Natural killer cell (primary cell): Measurements from ENCODE around the gene MKKS. TPM values are rescaled to one million over a fixed set of nuclear protein-coding genes. Genes with fewer than 3 reads are reported as not detected.

ENCODE experiments used
- ATAC-seq, 3 donors: fragments of 150-1000 bp in 2 of 3; fragments of 200-7000 bp in 1 of 3; cut with Tn5 transposase; 1 replicate in 1 of 3; 2 replicates in 2 of 3; pipeline ENCODE4 v1.10.0; 2021; ENCODE audit warnings: mild to moderate bottlenecking in 2 of 3, moderate library complexity in 2 of 3
- DNase-seq, 2 donors: peaks; one replicate each; pipeline versions ENCODE4 v3.0.0 to v3.0.0-alpha.2; 2013 to 2021; ENCODE audit warnings: mixed read lengths in 1 of 2
- H3K27ac ChIP-seq: one replicate; pipeline ENCODE4 v1.5.1; 2013; ENCODE audit warnings: mild to moderate bottlenecking, low read length
- H3K27me3 ChIP-seq: one replicate; pipeline ENCODE4 v1.6.1; 2013; ENCODE audit warnings: low read length; ENCODE audit not compliant: control insufficient read depth, insufficient read depth
- H3K36me3 ChIP-seq: one replicate; pipeline ENCODE4 v1.6.1; 2013; ENCODE audit warnings: low read length; ENCODE audit not compliant: control insufficient read depth, insufficient read depth
- H3K4me1 ChIP-seq: one replicate; pipeline ENCODE4 v1.6.1; 2013; ENCODE audit warnings: low read length; ENCODE audit not compliant: control insufficient read depth, insufficient read depth
- H3K4me3 ChIP-seq: one replicate; pipeline ENCODE4 v1.5.1; 2013; ENCODE audit warnings: low read length
- H3K9me3 ChIP-seq: one replicate; pipeline ENCODE4 v1.6.1; 2013; ENCODE audit warnings: low read length; ENCODE audit not compliant: control insufficient read depth, insufficient read depth
- H3K27ac Mint-ChIP-seq, 2 donors: one replicate each; pipeline ENCODE4 v1.8.0; 2022; ENCODE audit warnings: mild to moderate bottlenecking in 2 of 2, mixed read lengths in 2 of 2, moderate library complexity in 1 of 2
- H3K27me3 Mint-ChIP-seq, 2 donors: one replicate each; pipeline ENCODE4 v1.8.0; 2022; ENCODE audit warnings: low read depth in 2 of 2, mixed read lengths in 2 of 2
- H3K36me3 Mint-ChIP-seq: one replicate; pipeline ENCODE4 v1.8.0; 2022; ENCODE audit warnings: mixed read lengths
- H3K4me1 Mint-ChIP-seq, 2 donors: one replicate each; pipeline ENCODE4 v1.8.0; 2022; ENCODE audit warnings: mixed read lengths in 2 of 2
- H3K4me3 Mint-ChIP-seq: one replicate; pipeline ENCODE4 v1.8.0; 2022; ENCODE audit warnings: mild to moderate bottlenecking, moderate library complexity, mixed read lengths
- H3K9me3 Mint-ChIP-seq, 2 donors: one replicate each; pipeline ENCODE4 v1.8.0; 2022; ENCODE audit warnings: mixed read lengths in 2 of 2
- CTCF ChIP-seq: fragments of 200-600 bp; IDR thresholded peaks from one replicate; pipeline ENCODE4 v1.8.0; 2022; ENCODE audit warnings: antibody characterized with exemption
- WGBS: methylation state at CpG from one replicate; pipeline ENCODE4 v1.1.7; 2013; ENCODE audit warnings: missing lambda C conversion rate; ENCODE audit not compliant: insufficient coverage; 5-methylcytosine and 5-hydroxymethylcytosine counted together
- intact Hi-C: fragments of 100-400 bp; cut with micrococcal nuclease; formaldehyde crosslinking; loops from one replicate; pipeline ENCODE4 v1.14.2; 2022
- total RNA-seq, 4 donors: library from RNA; stranded (reverse); fragments of 120-200 nt in 1 of 4; gene quantifications; one replicate each; pipeline versions ENCODE4 v1.2.3 to v1.2.4, GENCODE V29; 2013 to 2022

Gene MKKS
- total RNA-seq, 3 donors from 2014 or later (not counting 1 experiment from before 2014, with no cell fraction given), result 3.5 to 6.2 (median 3.6) TPM

GRCh38 chr20:10436053-10436699 lies 2.2 kb upstream of the MKKS start:
- no peaks in the 10 kb centered on the region for H3K36me3 Mint-ChIP-seq
- H3K27me3 Mint-ChIP-seq, result no peaks in the 10 kb centered on the region
- H3K4me3 Mint-ChIP-seq, result peak overlapping the region; percentile 96
- no peak overlapping the region for H3K27ac ChIP-seq
- ATAC-seq (no peak), DNase-seq (no peak)
- no peaks in the 10 kb centered on the region for H3K9me3 ChIP-seq
- 98% methylated on average over 20 of the region's 20 CpGs for WGBS
- no peaks in the 10 kb centered on the region for H3K9me3 Mint-ChIP-seq
- no peaks in the 10 kb centered on the region for H3K27me3 ChIP-seq
- peak overlapping the region; percentile 93 to 95 for H3K27ac Mint-ChIP-seq
- no peak for TF ChIP-seq CTCF
- peaks cover 12% of the 10 kb centered on the region for H3K4me1 ChIP-seq
- H3K36me3 ChIP-seq, result no peaks in the 10 kb centered on the region
- peaks cover 34 to 38% of the 10 kb centered on the region in 2 donors for H3K4me1 Mint-ChIP-seq
- H3K4me3 ChIP-seq, result no peak overlapping the region
- intact Hi-C loops, result loop anchor here (10.0 kb wide), 1 partner anchor 239 kb away; the partner anchor contains the start of gene JAG1

- no peaks in the 10 kb centered on the region for H3K9me3 ChIP-seq
- under 1% methylated on average over 31 of the region's 32 CpGs for WGBS
- peaks cover 34 to 47% of the 10 kb centered on the region in 2 donors for H3K4me1 Mint-ChIP-seq
- H3K4me3 Mint-ChIP-seq, result peak within 1 kb of the TSS; percentile 96
- no peaks in the 10 kb centered on the region for H3K27me3 ChIP-seq
- no peaks in the 10 kb centered on the region for H3K36me3 ChIP-seq
- H3K9me3 Mint-ChIP-seq, result no peaks in the 10 kb centered on the region
- H3K36me3 Mint-ChIP-seq, result no peaks in the 10 kb centered on the region
- H3K27ac ChIP-seq, result peak within 1 kb of the TSS; percentile 90
- H3K4me1 ChIP-seq, result peaks cover 12% of the 10 kb centered on the region
- H3K4me3 ChIP-seq, result peak within 1 kb of the TSS; percentile 85
- TF ChIP-seq CTCF, result no peak
- DNase-seq (peak; percentile 72 to 94), ATAC-seq (peak; percentile 64 to 81 (median 66))
- H3K27ac Mint-ChIP-seq, result peak within 1 kb of the TSS; percentile 93 to 95
- H3K27me3 Mint-ChIP-seq, result no peaks in the 10 kb centered on the region
- intact Hi-C loops, result loop anchor here (1.0 to 10.0 kb wide), 4 partner anchors 12 to 240 kb away; partner anchors contain the start of gene JAG1
These were observed 1.1 kb upstream of the MKKS start, which contains the start of gene SLX4IP for GRCh38 chr20:10434832-10435812. TSS of gene SLX4IP (plus strand) at chr20:10435305. CDS start at chr20:10458205, 22,900 bp downstream.

GRCh38 chr20:10434467-10434831 lies 427 bp upstream of the MKKS start:
- Mint-ChIP-seq H3K4me3 (peak overlapping the region; percentile 96), H3K27ac (peak overlapping the region; percentile 93 to 95), H3K9me3 (no peaks in the 10 kb centered on the region), H3K27me3 (no peaks in the 10 kb centered on the region), H3K36me3 (no peaks in the 10 kb centered on the region), H3K4me1 (peaks cover 37 to 50% of the 10 kb centered on the region in 2 donors)
- Histone ChIP-seq H3K27me3 (no peaks in the 10 kb centered on the region), H3K4me3 (peak overlapping the region; percentile 85), H3K36me3 (no peaks in the 10 kb centered on the region), H3K27ac (peak overlapping the region; percentile 90), H3K9me3 (no peaks in the 10 kb centered on the region), H3K4me1 (peaks cover 12% of the 10 kb centered on the region)
- intact Hi-C loops, result loop anchor here (5.0 to 10.0 kb wide), 2 partner anchors 78 to 240 kb away; partner anchors contain the start of gene JAG1
- WGBS, result under 1% methylated on average over 17 of the region's 17 CpGs
- ATAC-seq (peak; percentile 55 to 68 (median 56)), DNase-seq (peak; percentile 61 to 89)
- no peak for TF ChIP-seq CTCF
